OCI-LY3 (cell line): ENCODE measurements around the gene LGMN.

Experiments used
- CTCF ChIP-seq: fragments of 200-600, 300-600 bp; sonication (generic); IDR thresholded peaks from 2 replicates; pipeline ENCODE4 v1.5.1; 2014; ENCODE audit warnings: antibody characterized with exemption, low read length, low read depth
- EZH2phosphoT487 ChIP-seq: fragments of 200-600 bp; shearing (Covaris generic); IDR thresholded peaks from 2 replicates; pipeline ENCODE4 v1.6.1; 2018; ENCODE audit warnings: antibody characterized with exemption, mixed run types, low read depth

GRCh38 chr14:92655419-92656201 lies 92.8 kb downstream of the LGMN start:
- TF ChIP-seq CTCF (no peak), EZH2phosphoT487 (no peak)
